HUES64 (cell line): ENCODE measurements around the gene SNRNP70.
"Not testable (repeated sequence)": the region's sequence is repeated elsewhere in the genome, so short reads cannot be mapped to it uniquely, and the experiment has no call there.

ENCODE experiments used
- H3K27ac ChIP-seq: 2 replicates; pipeline ENCODE4 v1.7.0; 2013; ENCODE audit warnings: low read depth, low read length, inconsistent platforms
- H3K27me3 ChIP-seq: 2 replicates; pipeline ENCODE4 v1.6.1; 2013; ENCODE audit warnings: mild to moderate bottlenecking, low read length; ENCODE audit not compliant: insufficient read depth
- H3K36me3 ChIP-seq: 2 replicates; pipeline ENCODE4 v1.6.1; 2013; ENCODE audit warnings: mild to moderate bottlenecking, low read length; ENCODE audit not compliant: insufficient read depth
- H3K4me1 ChIP-seq: 2 replicates; pipeline ENCODE4 v1.6.1; 2013; ENCODE audit warnings: mild to moderate bottlenecking, low read length, moderate library complexity; ENCODE audit not compliant: insufficient read depth
- H3K4me3 ChIP-seq: 2 replicates; pipeline ENCODE4 v1.5.1; 2013; ENCODE audit warnings: mild to moderate bottlenecking, low read length, moderate library complexity
- H3K9ac ChIP-seq: 2 replicates; pipeline ENCODE4 v1.6.1; 2013; ENCODE audit warnings: mild to moderate bottlenecking, low read depth, low read length
- H3K9me3 ChIP-seq: 2 replicates; pipeline ENCODE4 v1.6.1; 2013; ENCODE audit warnings: low read depth, low read length; ENCODE audit not compliant: insufficient read depth
- WGBS: fragments of 150-250, 120-280 bp; methylation state at CpG from one replicate; pipeline ENCODE4 v1.1.7; 2013; ENCODE audit warnings: missing lambda C conversion rate; 5-methylcytosine and 5-hydroxymethylcytosine counted together

SNRNP70 gene

DNA sequence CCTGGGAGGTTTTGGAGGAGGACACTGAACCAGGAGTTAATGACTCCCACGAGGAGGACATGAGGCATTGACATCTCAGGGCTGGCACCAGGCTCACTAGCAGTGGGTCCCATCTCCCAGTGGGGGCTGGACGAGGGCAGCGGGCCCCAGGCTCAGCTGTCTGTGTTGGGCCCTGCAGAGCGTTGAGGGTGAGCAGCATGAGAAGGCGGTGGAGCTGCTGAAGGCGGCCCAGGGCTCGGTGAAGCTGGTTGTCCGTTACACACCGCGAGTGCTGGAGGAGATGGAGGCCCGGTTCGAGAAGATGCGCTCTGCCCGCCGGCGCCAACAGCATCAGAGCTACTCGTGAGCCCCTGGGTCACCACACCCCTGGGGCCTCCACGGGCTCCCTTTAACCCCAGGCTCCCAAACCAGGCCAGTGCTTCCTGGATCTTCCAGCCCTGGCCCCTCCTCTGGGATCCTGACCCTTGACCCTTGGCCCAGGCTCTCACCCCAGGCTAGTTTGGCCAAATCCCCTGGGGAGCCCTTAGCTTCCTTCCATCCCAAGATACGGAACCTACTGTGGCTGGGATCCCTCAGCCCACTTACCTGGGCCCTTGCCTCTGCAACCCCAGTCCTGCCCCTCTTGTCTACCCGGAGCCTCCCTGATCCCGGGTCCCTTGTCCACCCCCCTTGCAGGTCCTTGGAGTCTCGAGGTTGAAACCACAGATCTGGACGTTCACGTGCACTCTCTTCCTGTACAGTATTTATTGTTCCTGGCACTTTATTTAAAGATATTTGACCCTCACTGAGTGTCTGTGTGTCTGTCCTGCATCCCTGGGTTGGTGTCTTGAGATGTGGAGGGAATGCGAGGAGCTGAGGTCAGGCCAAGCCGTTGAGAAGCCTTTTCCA is 32.7 kb downstream of the SNRNP70 start:
- Histone ChIP-seq H3K9me3 (no peaks in the 10 kb centered on the region), H3K9ac (peak overlapping the region; percentile 90; the same call in 1 of the 2 replicates), H3K4me1 (no peaks in the 10 kb centered on the region; the same call in 1 of the 2 replicates), H3K27ac (peak overlapping the region; percentile 97), H3K27me3 (peaks cover 31% of the 10 kb centered on the region), H3K36me3 (no peaks in the 10 kb centered on the region), H3K4me3 (peak overlapping the region; percentile 94)
- 85% methylated on average over 26 of the region's 26 CpGs for WGBS

GRCh38 chr19:49118565-49119410 is 33.5 kb downstream of the SNRNP70 start, which contains the start of gene C19orf73:
Gene C19orf73 (minus strand): TSS chr19:49119143. CDS start chr19:49119022, 121 bp downstream.
- Histone ChIP-seq H3K27ac (peak within 1 kb of the TSS; percentile 97), H3K9ac (peak within 1 kb of the TSS; percentile 90), H3K4me3 (peak within 1 kb of the TSS; percentile 94), H3K27me3 (peaks cover 31% of the 10 kb centered on the region), H3K36me3 (no peaks in the 10 kb centered on the region), H3K9me3 (no peaks in the 10 kb centered on the region), H3K4me1 (no peaks in the 10 kb centered on the region; the same call in 1 of the 2 replicates)
- WGBS, result under 1% methylated on average over 85 of the region's 85 CpGs

- no peaks in the 10 kb centered on the region for H3K36me3 ChIP-seq
- WGBS, result 1% methylated on average over 88 of the region's 90 CpGs
- H3K27me3 ChIP-seq, result peaks cover 31% of the 10 kb centered on the region
- no peaks in the 10 kb centered on the region for H3K9me3 ChIP-seq
- no peaks in the 10 kb centered on the region; the same call in 1 of the 2 replicates for H3K4me1 ChIP-seq
- peak within 1 kb of the TSS; percentile 90 for H3K9ac ChIP-seq
- H3K27ac ChIP-seq, result peak within 1 kb of the TSS; percentile 97
- peak within 1 kb of the TSS; percentile 94 for H3K4me3 ChIP-seq
These were observed 34.4 kb downstream of the SNRNP70 start, which contains the start of gene PPFIA3 for GRCh38 chr19:49119411-49120324. Gene PPFIA3 (plus strand): TSS chr19:49119544. CDS start chr19:49127874, 8,330 bp downstream.

- WGBS, result 22% methylated on average over 16 of the region's 16 CpGs
- Histone ChIP-seq H3K9ac (no peak overlapping the region), H3K4me3 (peak overlapping the region; percentile 94), H3K9me3 (no peaks in the 10 kb centered on the region), H3K4me1 (peaks cover 4% of the 10 kb centered on the region; the same call in 1 of the 2 replicates), H3K27ac (no peak overlapping the region), H3K27me3 (peaks cover 24% of the 10 kb centered on the region), H3K36me3 (no peaks in the 10 kb centered on the region)
These were observed 35.1 kb downstream of the SNRNP70 start for GRCh38 chr19:49120325-49120683.

DNA sequence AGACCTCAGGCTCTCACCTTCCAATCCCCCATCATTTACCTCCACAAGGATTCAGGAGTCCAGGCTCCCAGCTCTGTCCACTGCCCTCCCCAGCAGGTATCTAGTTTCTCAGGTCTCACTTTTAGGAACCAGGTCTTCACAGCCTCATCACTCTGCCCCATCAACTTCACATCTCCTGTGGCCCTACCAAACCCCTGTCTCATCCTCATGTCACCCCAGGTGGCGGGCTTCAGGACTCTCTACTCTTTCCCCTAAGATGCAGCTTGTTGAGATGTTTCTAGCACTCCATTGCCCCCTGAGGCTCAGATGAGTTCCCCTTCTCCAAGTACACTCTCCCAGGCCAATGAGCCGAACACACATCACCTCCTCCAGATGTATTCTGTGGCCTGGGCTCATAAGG is 35.6 kb downstream of the SNRNP70 start:
- Histone ChIP-seq H3K27ac (no peak overlapping the region), H3K36me3 (no peaks in the 10 kb centered on the region), H3K9ac (no peak overlapping the region), H3K4me1 (peaks cover 4% of the 10 kb centered on the region; the same call in 1 of the 2 replicates), H3K9me3 (no peaks in the 10 kb centered on the region), H3K27me3 (peaks cover 22% of the 10 kb centered on the region), H3K4me3 (no peak overlapping the region)
- WGBS, result 72% methylated on average over 2 of the region's 2 CpGs

- H3K9ac ChIP-seq, H3K36me3 ChIP-seq, H3K4me1 ChIP-seq, H3K4me3 ChIP-seq, H3K9me3 ChIP-seq, H3K27ac ChIP-seq: not testable (repeated sequence)
- H3K27me3 ChIP-seq, result peaks cover 22% of the 10 kb centered on the region
- WGBS, result 83% methylated on average over 10 of the region's 10 CpGs
These were observed 36.6 kb downstream of the SNRNP70 start for GRCh38 chr19:49121841-49122240.

- not testable (repeated sequence) for H3K4me1 ChIP-seq, H3K9me3 ChIP-seq, H3K4me3 ChIP-seq, H3K27ac ChIP-seq, H3K9ac ChIP-seq, H3K36me3 ChIP-seq
- 92% methylated on average over 11 of the region's 11 CpGs for WGBS
- H3K27me3 ChIP-seq, result peaks cover 22% of the 10 kb centered on the region
These were observed 38.0 kb downstream of the SNRNP70 start for GRCh38 chr19:49123285-49123684.

DNA sequence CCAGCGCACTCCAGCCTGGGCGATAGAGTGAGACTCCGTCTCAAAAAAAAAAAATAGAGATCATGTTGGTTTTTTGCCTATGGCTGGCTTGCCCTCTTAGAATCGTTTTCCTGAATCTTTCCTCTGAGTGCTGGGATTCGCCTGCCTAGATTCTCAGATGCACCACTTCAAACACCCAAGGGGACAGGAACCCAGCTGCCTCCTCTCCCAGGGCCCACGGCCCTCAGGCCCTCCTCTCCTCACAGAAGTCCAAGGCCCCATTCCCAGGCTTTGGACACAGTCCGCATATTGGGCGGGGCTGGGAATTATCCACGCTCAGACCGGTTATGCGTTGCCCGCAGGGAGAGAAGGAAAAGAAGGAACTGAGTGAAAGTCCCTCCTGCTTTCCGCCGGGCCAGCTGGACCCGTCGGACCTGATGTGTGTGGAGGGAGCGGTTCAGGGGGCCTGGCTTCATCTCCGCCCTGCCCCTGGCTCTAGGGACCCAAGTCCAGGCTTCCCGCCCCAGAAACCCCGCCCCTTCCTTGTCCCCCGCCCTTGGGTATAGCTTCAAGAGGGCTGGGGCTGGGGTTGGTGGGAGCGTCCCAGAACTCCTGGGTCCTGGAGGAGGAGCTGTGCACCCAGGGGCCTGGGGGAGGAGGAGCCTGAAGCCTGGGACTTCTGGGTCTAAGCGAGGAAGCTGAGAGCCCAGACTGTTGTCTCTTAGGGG is 39.9 kb downstream of the SNRNP70 start:
- 50% methylated on average over 21 of the region's 23 CpGs for WGBS
- Histone ChIP-seq H3K27me3 (peaks cover 14% of the 10 kb centered on the region), H3K9ac (no peak overlapping the region), H3K27ac (no peak overlapping the region), H3K9me3 (no peaks in the 10 kb centered on the region), H3K4me1 (peaks cover 8% of the 10 kb centered on the region; the same call in 1 of the 2 replicates), H3K4me3 (peak overlapping the region; percentile 29), H3K36me3 (no peaks in the 10 kb centered on the region)

DNA sequence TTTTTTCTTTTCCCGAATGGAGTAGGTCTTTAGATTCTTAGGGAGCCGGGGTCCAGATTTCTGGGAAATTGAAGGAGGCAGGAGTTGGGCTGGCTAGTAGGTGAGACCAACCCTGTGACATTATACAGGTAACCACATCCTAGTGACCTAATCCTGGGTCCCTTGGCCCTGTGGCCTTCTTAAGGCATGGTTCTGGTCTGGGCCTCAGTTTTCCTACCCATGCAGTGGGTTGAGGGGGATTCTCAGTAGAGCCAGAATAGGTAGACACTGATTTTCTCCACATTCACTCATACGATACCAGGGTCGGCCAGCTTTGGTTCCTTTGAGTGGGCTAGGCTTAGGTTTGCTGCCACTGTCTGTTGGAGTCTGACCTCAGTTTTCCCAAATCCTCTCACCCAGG is 41.3 kb downstream of the SNRNP70 start:
- no peak overlapping the region for H3K27ac ChIP-seq
- no peaks in the 10 kb centered on the region for H3K9me3 ChIP-seq
- H3K27me3 ChIP-seq, result peaks cover 3% of the 10 kb centered on the region
- H3K4me1 ChIP-seq, result peaks cover 8% of the 10 kb centered on the region; the same call in 1 of the 2 replicates
- no peak overlapping the region for H3K4me3 ChIP-seq
- H3K36me3 ChIP-seq, result no peaks in the 10 kb centered on the region
- no peak overlapping the region for H3K9ac ChIP-seq
- WGBS, result 88% methylated on average over 2 of the region's 4 CpGs

DNA sequence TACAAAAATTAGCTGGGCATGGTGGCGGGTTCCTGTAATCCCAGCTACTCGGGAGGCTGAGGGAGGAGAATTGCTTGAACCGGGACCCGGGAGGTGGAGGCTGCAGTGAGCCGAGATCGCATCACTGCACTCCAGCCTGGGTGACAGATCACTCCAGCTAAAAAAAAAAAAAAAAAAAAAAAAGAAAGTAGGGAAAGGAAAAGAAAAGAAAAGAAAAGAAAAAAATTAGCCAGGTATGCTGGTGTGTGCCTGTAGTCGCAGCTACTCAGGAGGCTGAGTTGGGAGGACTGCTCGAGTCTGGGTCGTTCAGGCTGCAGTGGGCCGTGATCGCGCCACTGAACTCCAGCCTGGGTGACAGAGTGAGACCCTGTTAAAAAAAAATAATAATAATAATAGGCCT is 42.0 kb downstream of the SNRNP70 start:
- not testable (repeated sequence) for H3K9ac ChIP-seq, H3K27ac ChIP-seq, H3K36me3 ChIP-seq, H3K27me3 ChIP-seq, H3K4me1 ChIP-seq, H3K9me3 ChIP-seq
- H3K4me3 ChIP-seq, result peak overlapping the region; percentile 50; the same call in 1 of the 2 replicates
- 94% methylated on average over 12 of the region's 12 CpGs for WGBS
